ENCODE results near the gene CAPN9. TPM values are rescaled to one million over a fixed set of nuclear protein-coding genes. Genes with fewer than 3 reads are reported as not detected.

The CAPN9 gene
- total and polyA plus RNA-seq, 2 donors (not counting 3 experiments of a cell fraction or from before 2014, with no cell fraction given): not detected

GRCh38 chr1:230744382-230744781 lies 2.8 kb upstream of the CAPN9 start:
- Histone ChIP-seq H3K27me3 (ENCODE audit: control insufficient read depth in 2 of 2, insufficient read depth in 2 of 2, low read length in 2 of 2) (no peaks in the 10 kb centered on the region), H3K9me3 (replicated peaks; ENCODE audit: control insufficient read depth, insufficient read depth, low read length) (no peaks in the 10 kb centered on the region), H4K20me1 (replicated peaks; ENCODE audit: control insufficient read depth, extremely low read depth, insufficient read depth, low read length) (no peaks in the 10 kb centered on the region), H3K9me1 (replicated peaks; ENCODE audit: control insufficient read depth, extremely low read depth, insufficient read depth, low read length) (no peaks in the 10 kb centered on the region), H3K36me3 (ENCODE audit: control insufficient read depth in 2 of 2, extremely low read depth in 1 of 2, insufficient read depth in 2 of 2, low read length in 2 of 2) (no peaks in the 10 kb centered on the region), H3K9ac (replicated peaks; ENCODE audit: extremely low read depth, insufficient read depth, low read length) (no peak overlapping the region), H3K27ac (ENCODE audit: insufficient read depth, low read depth, low read length) (no peak overlapping the region), H3K4me2 (ENCODE audit: insufficient read depth, low read length) (no peak overlapping the region), H3K4me1 (ENCODE audit: control insufficient read depth, extremely low read depth, insufficient read depth, low read length) (no peaks in the 10 kb centered on the region), H3K79me2 (ENCODE audit: control insufficient read depth, insufficient read depth, low read length) (no peaks in the 10 kb centered on the region), H3K4me3 (replicated peaks in 1 of 3; ENCODE audit: insufficient read depth in 1 of 3, low read depth in 1 of 3, low read length in 3 of 3) (no peak overlapping the region), H2AFZ (ENCODE audit: low read depth, low read length) (no peak overlapping the region)
- DNase-seq (ENCODE audit: low read depth, low spot score) (no peak), FAIRE-seq (no peak)
- no peak for TF ChIP-seq JUN (IDR thresholded peaks at IDR 0.05; ENCODE audit: borderline replicate concordance, insufficient read depth, insufficient read length, low read depth)
- no peak for TF ChIP-seq MAX (IDR thresholded peaks at IDR 0.05; ENCODE audit: insufficient read depth, insufficient read length)
- no peak for TF ChIP-seq FOS (IDR thresholded peaks at IDR 0.05; ENCODE audit: borderline replicate concordance, insufficient read depth, low read length)
- no peak for TF ChIP-seq POLR2A (IDR thresholded peaks at IDR 0.05; ENCODE audit: low read depth, low read length)
- no peak for TF ChIP-seq POLR2AphosphoS5 (IDR thresholded peaks at IDR 0.05; ENCODE audit: insufficient read depth, low read depth, low read length)
- TF ChIP-seq EZH2 (IDR thresholded peaks at IDR 0.05; ENCODE audit: borderline replicate concordance, low read depth, low read length, severe bottlenecking): no peak
- no peak for TF ChIP-seq MYC (IDR thresholded peaks at IDR 0.05; ENCODE audit: low read depth, low read length)
- TF ChIP-seq CTCF (IDR thresholded peaks at IDR 0.05; ENCODE audit: extremely low read depth in 1 of 2, insufficient read depth in 1 of 2, low read depth in 1 of 2, low read length in 2 of 2): no peak
- TF ChIP-seq GATA2 (IDR thresholded peaks at IDR 0.05; ENCODE audit: insufficient read depth, insufficient read length, low read depth, low read length): no peak
- dilution Hi-C loops (cut with MboI; ENCODE audit: extremely low pct_ligation_motif_present, low sequenced_read_pairs) (no loop called here), intact Hi-C loops (cut with micrococcal nuclease) (no loop called here)
- ChIA-PET POLR2A (no interaction called here), CTCF (no interaction called here)
- BruUV-seq (replicated peaks): no TSS peak
